ENCODE data around the gene GLCCI1. TPM values are rescaled to one million over a fixed set of nuclear protein-coding genes. Genes with fewer than 3 reads are reported as not detected.

Gene GLCCI1
- total RNA-seq, 1 donor from 2014 or later = 42.4 TPM

- Mint-ChIP-seq H3K27me3 (no peaks in the 10 kb centered on the region), H3K4me1 (ENCODE audit: low read depth) (peaks cover 2% of the 10 kb centered on the region), H3K27ac (no peak overlapping the region), H3K4me3 (ENCODE audit: low read depth) (no peak overlapping the region), H3K9me3 (ENCODE audit: low read depth) (peaks cover 2% of the 10 kb centered on the region), H3K36me3 (ENCODE audit: insufficient read depth) (peaks cover 17% of the 10 kb centered on the region)
- TF ChIP-seq CTCF (IDR thresholded peaks at IDR 0.05; ENCODE audit: unreplicated experiment) = no peak
- no peak for DNase-seq (ENCODE audit: low spot score, unreplicated experiment)
Observed at GRCh38 chr7:8015100-8015745, 46.6 kb downstream of the GLCCI1 start.

- DNase-seq (ENCODE audit: low spot score, unreplicated experiment) = no peak
- Mint-ChIP-seq H3K36me3 (ENCODE audit: insufficient read depth) (peaks cover 16% of the 10 kb centered on the region), H3K9me3 (ENCODE audit: low read depth) (peaks cover 2% of the 10 kb centered on the region), H3K27ac (no peak overlapping the region), H3K27me3 (no peaks in the 10 kb centered on the region), H3K4me1 (ENCODE audit: low read depth) (peaks cover 2% of the 10 kb centered on the region), H3K4me3 (ENCODE audit: low read depth) (no peak overlapping the region)
- no peak for TF ChIP-seq CTCF (IDR thresholded peaks at IDR 0.05; ENCODE audit: unreplicated experiment)
Observed at GRCh38 chr7:8015746-8016120, 47.1 kb downstream of the GLCCI1 start.

DNA sequence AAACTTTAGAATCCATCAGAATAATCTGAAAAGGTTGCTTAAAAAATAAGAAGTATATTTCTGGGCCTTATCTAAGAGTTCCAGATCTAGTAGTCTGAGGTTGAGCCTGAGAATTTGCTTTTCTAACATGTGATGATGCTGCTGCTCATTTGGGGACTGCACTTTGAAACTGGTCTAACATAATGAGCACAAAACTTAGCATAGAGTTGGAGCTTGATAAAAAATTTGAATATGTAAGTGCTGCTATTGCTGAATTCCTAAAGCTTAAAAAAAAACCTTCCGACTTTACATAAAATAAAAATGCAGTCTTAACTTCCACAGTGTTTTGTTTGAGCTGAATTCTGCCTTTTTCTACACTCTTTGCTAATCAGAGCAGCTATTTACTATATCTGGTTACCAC, 48.8 kb downstream of the GLCCI1 start:
- H3K36me3 Mint-ChIP-seq (ENCODE audit: insufficient read depth) = peaks cover 11% of the 10 kb centered on the region
- H3K27me3 Mint-ChIP-seq = no peaks in the 10 kb centered on the region
- no peak overlapping the region for H3K27ac Mint-ChIP-seq
- H3K4me1 Mint-ChIP-seq (ENCODE audit: low read depth) = peaks cover 2% of the 10 kb centered on the region
- TF ChIP-seq CTCF (IDR thresholded peaks at IDR 0.05; ENCODE audit: unreplicated experiment) = no peak
- no peak for DNase-seq (ENCODE audit: low spot score, unreplicated experiment)
- H3K9me3 Mint-ChIP-seq (ENCODE audit: low read depth) = peaks cover 2% of the 10 kb centered on the region
- H3K4me3 Mint-ChIP-seq (ENCODE audit: low read depth) = no peak overlapping the region

- TF ChIP-seq CTCF (IDR thresholded peaks at IDR 0.05; ENCODE audit: unreplicated experiment) = no peak
- Mint-ChIP-seq H3K27ac (no peak overlapping the region), H3K4me1 (ENCODE audit: low read depth) (peaks cover 2% of the 10 kb centered on the region), H3K36me3 (ENCODE audit: insufficient read depth) (peaks cover 23% of the 10 kb centered on the region), H3K27me3 (no peaks in the 10 kb centered on the region), H3K9me3 (ENCODE audit: low read depth) (peaks cover 2% of the 10 kb centered on the region), H3K4me3 (ENCODE audit: low read depth) (no peak overlapping the region)
- DNase-seq (ENCODE audit: low spot score, unreplicated experiment) = no peak
Observed at GRCh38 chr7:8018961-8019360, 50.4 kb downstream of the GLCCI1 start.

- Mint-ChIP-seq H3K9me3 (ENCODE audit: low read depth) (peaks cover 29% of the 10 kb centered on the region), H3K27me3 (no peaks in the 10 kb centered on the region), H3K27ac (no peak overlapping the region), H3K4me1 (ENCODE audit: low read depth) (no peaks in the 10 kb centered on the region), H3K4me3 (ENCODE audit: low read depth) (no peak overlapping the region), H3K36me3 (ENCODE audit: insufficient read depth) (peaks cover 51% of the 10 kb centered on the region)
- no peak for TF ChIP-seq CTCF (IDR thresholded peaks at IDR 0.05; ENCODE audit: unreplicated experiment)
- DNase-seq (ENCODE audit: low spot score, unreplicated experiment) = no peak
Observed at GRCh38 chr7:8022628-8023027, 54.0 kb downstream of the GLCCI1 start.
